NCI-H2196 treated with DMSO at 0.1 percent for 48 hours (cell line): Measurements from ENCODE around the gene LHFPL6.

Experiments used
- DNase-seq: peaks from one replicate; lab custom pipeline; 2025; ENCODE audit not compliant: unreplicated experiment; lab: John Stamatoyannopoulos, UW

Gene LHFPL6

DNA sequence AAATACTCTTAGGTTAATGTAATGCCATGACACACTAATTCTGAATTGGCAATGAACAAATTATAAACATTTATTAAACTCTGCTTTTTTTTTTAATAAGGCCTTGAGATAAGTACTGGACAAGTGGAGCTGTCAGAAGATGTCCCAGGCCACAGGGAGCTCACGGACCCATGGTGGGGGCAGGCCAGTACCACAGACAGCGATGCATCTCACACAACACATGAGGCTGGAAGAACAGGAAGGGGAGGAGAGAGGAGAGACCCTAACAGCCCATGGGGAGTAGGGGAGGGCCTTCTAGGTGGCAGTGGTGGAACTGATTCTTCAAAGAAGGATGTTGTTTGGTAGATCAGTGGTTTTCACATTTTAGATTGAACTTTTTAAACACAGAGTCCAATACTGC is 128.4 kb downstream of the LHFPL6 start:
- no peak for DNase-seq

GRCh38 chr13:39469676-39470075 is 133.3 kb downstream of the LHFPL6 start:
- DNase-seq = no peak

GRCh38 chr13:39468306-39468705 is 134.7 kb downstream of the LHFPL6 start:
- DNase-seq = no peak

DNA sequence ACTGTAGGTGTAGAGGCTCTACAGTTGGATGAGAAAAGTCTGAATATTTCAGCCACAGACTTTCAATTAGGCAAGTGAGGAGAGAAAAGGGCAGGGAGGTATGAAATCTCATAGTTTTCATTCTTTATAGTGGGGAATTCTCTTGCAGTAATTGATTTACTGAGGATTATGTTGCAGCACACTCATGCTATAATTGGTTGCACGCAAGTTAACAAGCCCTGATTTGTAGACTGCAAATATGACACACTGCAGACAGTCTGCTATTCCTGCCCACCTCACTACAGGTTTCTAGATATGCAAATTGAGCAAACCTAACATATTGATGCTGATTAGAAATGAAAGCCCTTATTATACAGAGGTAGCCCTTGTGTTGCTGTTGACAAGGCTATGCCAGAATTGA is 139.4 kb downstream of the LHFPL6 start:
- no peak for DNase-seq

DNA sequence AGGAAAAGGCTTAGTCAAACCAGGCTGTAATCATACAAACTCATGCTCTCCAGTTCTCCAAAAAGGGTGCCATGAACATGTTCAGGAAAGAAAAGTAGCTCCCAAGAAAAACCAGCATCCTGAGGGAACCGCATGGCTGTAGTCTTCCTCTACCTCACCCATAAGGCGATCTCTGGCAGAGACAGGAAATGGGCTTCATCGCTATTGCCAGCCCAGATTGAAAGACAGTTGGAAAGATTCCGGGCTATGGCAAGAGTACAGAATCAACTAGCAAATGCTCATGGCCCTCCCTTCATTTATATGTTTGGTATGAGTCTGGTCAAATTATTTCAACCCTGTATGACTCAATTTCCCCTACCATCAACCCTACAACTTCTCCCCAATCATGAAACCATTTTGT is 140.1 kb downstream of the LHFPL6 start:
- DNase-seq = no peak

- peak; percentile 4 for DNase-seq
These were observed 140.6 kb downstream of the LHFPL6 start for GRCh38 chr13:39462428-39462827.

GRCh38 chr13:39461685-39462266 is 141.2 kb downstream of the LHFPL6 start:
- no peak for DNase-seq

GRCh38 chr13:39457274-39457673 is 145.7 kb downstream of the LHFPL6 start:
- DNase-seq = no peak

DNA sequence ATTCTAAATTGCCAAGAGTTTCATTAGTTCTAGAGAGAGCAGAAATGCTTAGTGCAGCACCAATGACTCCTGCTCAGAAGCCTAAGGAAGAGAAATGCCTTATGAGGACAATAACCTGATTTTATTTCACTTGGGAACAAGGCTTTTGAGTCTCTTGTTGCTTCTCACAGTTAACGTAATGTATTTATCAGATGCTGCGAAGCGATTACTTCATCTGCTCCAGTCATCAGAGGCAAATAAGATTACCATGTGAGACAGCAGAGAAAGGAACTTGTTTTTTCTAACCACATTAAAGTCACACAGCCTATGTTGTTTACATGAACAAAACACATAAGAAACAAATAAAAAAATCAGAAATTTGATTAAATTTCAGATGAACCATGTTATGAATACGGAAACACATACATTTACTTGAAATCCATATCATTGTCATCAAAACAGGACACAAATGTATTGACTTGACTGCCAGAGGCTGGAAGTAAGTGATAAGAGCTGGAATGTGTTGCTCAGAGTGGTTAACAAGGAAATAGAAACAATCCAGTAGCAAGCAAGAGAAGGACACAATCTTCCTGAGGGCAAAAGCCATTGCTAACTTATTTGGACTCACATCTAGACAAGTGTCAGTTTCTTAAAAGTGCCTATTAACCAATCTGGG is 147.3 kb downstream of the LHFPL6 start:
- no peak for DNase-seq

DNA sequence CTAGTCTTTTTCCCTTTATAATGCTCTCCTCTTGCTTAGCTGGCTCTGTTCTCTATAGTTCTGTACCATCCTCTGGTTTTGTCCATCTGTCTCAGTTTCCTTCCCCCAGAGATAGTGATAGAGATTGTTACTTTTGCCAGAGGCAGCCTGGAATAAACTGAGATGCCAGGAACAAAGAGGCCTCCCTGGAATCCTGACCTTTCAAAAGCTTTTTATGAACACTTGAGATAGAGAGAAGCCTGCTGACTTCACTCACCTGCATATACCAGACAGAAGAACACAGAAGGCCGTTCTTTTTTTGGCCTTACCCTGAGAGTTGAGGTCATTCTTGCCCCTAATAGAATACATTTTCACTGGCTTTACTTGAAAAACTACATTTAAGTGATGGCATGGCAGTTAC is 150.2 kb downstream of the LHFPL6 start:
- no peak for DNase-seq

DNA sequence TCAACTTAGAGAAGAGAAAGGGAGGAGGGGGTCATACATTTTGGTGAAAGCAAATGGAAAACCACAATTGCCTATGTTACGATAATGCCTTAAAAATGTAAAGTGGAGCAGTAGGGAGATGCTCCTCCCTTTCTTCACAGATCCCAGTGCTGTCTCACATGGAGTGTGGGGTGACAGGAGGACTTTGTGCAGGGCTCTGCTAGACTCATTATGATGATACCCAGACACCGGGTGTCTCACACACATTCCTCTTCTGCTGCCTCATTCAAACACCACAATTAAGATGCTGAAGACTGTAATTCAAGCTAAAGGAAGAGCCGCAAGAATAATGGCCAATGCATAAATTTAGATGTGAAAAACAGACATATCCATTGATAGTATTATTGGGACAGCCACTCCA is 150.6 kb downstream of the LHFPL6 start:
- no peak for DNase-seq

- DNase-seq = no peak
These were observed 151.1 kb downstream of the LHFPL6 start for GRCh38 chr13:39451860-39452301.

DNA sequence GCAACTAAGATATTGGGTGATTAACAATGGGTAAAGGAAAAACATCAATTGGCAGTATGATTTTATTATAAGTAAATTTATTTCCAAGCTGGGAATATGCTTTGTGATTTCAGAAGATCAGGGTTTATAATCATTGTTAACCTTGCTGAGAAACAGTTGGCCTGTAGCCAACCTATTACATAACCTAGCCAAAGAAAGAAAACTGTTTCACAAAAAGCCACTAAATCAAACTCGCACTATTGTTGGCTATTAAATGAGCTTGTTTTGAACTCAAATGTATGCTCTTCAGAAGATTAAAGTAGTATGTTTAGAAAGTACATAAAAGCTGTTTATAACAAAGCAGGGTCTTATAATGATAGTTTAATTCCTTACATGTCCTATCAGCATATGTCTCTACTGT is 151.7 kb downstream of the LHFPL6 start:
- DNase-seq = no peak

GRCh38 chr13:39450176-39450575 is 152.8 kb downstream of the LHFPL6 start:
- no peak for DNase-seq

DNA sequence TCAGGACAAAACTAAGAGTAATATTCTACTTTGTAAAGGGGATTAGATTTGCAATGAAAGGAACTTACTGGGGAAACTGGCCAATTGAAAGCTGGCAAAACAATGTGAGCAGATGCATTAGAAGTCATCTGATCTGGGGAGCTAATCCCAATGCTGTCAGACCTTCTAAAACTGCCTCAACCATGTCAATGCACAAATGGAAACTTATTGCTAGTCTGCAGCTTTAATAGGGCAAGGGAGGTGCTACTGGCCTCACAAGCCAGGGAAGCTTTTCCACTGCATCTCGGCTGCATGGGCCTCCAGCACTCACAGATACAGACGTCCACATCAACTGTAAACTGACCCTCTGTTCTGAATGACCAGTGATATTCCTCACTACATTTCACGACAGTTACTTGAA is 154.2 kb downstream of the LHFPL6 start:
- DNase-seq = no peak

DNA sequence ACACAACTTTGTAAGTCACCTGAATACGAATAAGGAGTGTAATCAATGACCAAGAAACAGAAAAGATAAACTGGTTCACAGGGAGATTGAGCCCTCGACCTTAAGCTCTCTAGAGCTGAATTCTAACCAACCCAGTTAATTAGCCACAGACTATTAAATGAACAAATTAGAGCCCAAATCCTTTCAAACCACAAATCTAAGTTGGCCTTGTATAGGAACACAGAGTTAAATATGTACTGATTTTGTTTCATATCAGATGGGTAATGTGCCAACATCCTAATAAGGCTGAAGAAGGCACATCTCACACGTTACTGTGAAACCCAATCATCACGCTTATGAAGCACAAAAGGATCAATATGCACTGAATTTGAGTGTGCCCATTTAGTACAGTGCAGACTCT is 156.1 kb downstream of the LHFPL6 start:
- no peak for DNase-seq

- no peak for DNase-seq
These were observed 158.1 kb downstream of the LHFPL6 start for GRCh38 chr13:39444866-39445265.

- DNase-seq = no peak
These were observed 169.3 kb downstream of the LHFPL6 start for GRCh38 chr13:39433651-39434050.

DNA sequence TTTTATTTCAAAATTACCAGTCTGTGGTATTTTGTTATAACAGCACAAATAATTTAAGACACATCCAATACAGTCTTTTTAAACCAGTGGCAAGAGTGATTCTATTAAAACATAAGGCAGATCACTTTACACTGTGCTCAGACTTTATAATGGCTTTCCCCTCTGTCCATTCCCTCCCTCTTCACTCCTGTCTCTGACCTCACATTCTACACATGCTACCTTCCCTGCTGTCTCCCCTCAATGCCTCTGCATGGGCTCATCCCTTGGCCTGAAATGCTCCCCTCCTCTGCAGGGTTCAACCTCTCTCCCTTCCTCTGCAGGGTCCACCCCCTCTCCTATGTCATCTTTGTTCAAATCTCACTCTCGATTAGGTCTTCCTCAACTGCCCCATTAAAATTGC is 170.8 kb downstream of the LHFPL6 start:
- DNase-seq = no peak

- DNase-seq = no peak
These were observed 180.0 kb downstream of the LHFPL6 start for GRCh38 chr13:39422845-39423565.

DNA sequence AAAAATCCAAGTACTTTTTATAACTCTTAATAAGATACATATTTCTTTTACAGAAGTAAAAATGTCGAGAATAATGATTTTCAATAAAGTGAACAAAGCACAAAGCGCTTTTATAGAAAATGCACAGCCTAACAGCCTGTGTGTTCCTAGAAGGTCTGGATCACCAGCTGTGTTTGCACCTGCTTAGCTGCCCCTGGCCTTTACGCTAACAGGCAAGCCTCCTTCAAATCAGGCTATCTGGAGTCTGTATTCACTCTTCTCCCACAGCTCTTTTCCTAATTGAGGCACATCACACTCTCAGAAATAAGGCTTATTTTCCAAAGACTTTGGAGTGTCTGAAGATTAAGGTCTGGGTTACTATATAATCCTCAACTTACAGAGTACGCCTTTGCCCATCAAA is 183.1 kb downstream of the LHFPL6 start:
- no peak for DNase-seq

DNA sequence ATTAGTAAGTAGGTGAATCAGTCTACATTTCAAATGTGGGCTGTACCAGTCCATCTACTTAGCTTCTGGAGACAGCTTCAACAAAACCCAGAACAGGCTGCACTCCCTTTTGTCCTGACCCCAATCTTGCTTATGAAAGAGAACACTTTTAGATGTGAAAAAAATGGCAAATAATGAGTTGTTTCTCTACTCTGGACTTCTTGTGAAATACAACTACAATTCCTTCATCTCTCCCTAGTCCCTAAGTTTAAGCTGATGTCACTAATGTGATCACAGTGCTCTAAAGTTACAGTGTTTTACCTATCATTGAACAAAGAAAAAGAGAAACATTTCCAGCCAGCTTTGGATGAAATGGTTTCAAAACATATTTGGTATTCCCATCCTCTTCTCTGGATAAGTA is 183.9 kb downstream of the LHFPL6 start:
- no peak for DNase-seq
